Measurements from ENCODE around the gene FBXL19.

- no peak for TF ChIP-seq CTCF (conservative IDR thresholded peaks at IDR 0.05 in 1 of 2, IDR thresholded peaks at IDR 0.05 in 1 of 2; ENCODE audit: low read depth in 1 of 2, low read length in 2 of 2)
- no peak for TF ChIP-seq EZH2 (IDR thresholded peaks at IDR 0.05; ENCODE audit: low read length, missing control alignments)
These were observed 7.8 kb downstream of the FBXL19 start for GRCh38 chr16:30931068-30931650.

All from fibroblast of lung (primary cell).